Measurements from ENCODE around the gene AKAP13.

GRCh38 chr15:85768595-85769168 is 388.3 kb downstream of the AKAP13 start:
- TF ChIP-seq E2F6 (IDR thresholded peaks at IDR 0.05; ENCODE audit: borderline replicate concordance, low read depth): no peak
- no peak for TF ChIP-seq CTCF (IDR thresholded peaks at IDR 0.05)
- TF ChIP-seq SMC3 (IDR thresholded peaks at IDR 0.05): no peak
- no peak for TF ChIP-seq EP300 (IDR thresholded peaks at IDR 0.05)
- no peak for TF ChIP-seq CHD2 (IDR thresholded peaks at IDR 0.05; ENCODE audit: low read length, partially characterized antibody)
- no peak for TF ChIP-seq HOXA7 (CRISPR knock-in tag; IDR thresholded peaks at IDR 0.05)
- no peak for TF ChIP-seq POLR2A (IDR thresholded peaks at IDR 0.05; ENCODE audit: low read length)
- no peak for TF ChIP-seq RNF2 (IDR thresholded peaks at IDR 0.05; ENCODE audit: borderline replicate concordance, low read depth)
- no peak for TF ChIP-seq GATA3 (IDR thresholded peaks at IDR 0.05; ENCODE audit: borderline replicate concordance)
- no peak for TF ChIP-seq RARB (CRISPR knock-in tag; IDR thresholded peaks at IDR 0.05)
- TF ChIP-seq MAX (IDR thresholded peaks at IDR 0.05): no peak
